LNCaP clone FGC (cell line): ENCODE data around the gene IL6ST.

Source experiments
- DNase-seq: peaks from one replicate; pipeline ENCODE4 v3.0.0-alpha.2; 2011; ENCODE audit warnings: low read depth
- H3K4me3 ChIP-seq: 2 replicates; pipeline ENCODE4 v1.5.1; 2011; ENCODE audit warnings: mild to moderate bottlenecking, low read depth, low read length, control low read depth
- TF ChIP-seq, protein P1 (sequence below): IDR thresholded peaks from 2 replicates; pipeline ENCODE4 v1.5.1; 2012; ENCODE audit warnings: mild to moderate bottlenecking; ENCODE audit not compliant: control insufficient read depth, insufficient read depth; ENCODE audit errors: extremely low read depth

Gene IL6ST

DNA sequence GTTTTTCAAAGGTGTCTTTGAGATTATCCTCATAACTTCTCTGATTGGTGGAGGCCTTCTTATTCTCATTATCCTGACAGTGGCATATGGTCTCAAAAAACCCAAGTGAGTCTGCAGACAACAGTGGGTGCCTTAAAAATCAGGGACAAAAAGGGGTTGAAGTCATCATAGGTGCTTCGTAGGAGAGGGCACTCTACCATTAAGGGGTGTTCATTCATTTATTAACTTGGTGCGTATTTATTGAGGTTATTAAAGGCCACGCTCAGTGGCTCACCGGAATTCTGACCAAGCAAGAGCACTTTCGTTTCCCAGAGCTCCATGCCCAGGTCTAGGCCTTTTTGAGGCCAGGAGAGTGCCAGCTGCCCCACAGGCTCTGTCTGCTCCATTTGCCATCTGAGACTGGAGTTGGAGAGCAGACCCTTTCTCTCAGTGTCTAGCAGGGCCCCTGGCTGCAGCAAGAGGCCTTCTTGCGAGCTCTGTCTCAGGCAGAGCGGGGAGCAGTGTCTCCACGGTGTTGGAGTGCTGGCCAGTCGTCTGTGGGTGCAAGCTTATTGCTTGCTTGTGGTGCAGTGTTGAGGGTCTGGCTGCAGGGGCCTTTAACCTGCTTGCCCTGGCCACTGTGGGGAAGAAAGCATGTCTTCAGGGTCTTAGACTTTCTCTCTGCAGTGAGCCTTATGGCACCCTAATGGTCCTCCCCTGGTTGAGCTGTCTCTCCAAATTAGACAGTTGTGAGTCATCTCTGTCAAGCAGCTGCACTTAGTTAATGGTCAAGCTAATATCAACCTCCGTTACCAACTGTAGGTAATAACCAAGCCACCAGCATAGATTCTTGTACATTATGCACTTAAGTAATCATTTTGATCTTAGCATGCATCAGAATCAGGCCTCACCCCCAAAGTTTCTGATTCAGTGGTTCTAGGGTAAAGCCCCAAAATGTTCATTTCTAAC is 81.0 kb downstream of the IL6ST start:
- no peak for DNase-seq
- TF ChIP-seq, protein P1, sequence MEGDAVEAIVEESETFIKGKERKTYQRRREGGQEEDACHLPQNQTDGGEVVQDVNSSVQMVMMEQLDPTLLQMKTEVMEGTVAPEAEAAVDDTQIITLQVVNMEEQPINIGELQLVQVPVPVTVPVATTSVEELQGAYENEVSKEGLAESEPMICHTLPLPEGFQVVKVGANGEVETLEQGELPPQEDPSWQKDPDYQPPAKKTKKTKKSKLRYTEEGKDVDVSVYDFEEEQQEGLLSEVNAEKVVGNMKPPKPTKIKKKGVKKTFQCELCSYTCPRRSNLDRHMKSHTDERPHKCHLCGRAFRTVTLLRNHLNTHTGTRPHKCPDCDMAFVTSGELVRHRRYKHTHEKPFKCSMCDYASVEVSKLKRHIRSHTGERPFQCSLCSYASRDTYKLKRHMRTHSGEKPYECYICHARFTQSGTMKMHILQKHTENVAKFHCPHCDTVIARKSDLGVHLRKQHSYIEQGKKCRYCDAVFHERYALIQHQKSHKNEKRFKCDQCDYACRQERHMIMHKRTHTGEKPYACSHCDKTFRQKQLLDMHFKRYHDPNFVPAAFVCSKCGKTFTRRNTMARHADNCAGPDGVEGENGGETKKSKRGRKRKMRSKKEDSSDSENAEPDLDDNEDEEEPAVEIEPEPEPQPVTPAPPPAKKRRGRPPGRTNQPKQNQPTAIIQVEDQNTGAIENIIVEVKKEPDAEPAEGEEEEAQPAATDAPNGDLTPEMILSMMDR, result no peak
- H3K4me3 ChIP-seq, result no peak overlapping the region

DNA sequence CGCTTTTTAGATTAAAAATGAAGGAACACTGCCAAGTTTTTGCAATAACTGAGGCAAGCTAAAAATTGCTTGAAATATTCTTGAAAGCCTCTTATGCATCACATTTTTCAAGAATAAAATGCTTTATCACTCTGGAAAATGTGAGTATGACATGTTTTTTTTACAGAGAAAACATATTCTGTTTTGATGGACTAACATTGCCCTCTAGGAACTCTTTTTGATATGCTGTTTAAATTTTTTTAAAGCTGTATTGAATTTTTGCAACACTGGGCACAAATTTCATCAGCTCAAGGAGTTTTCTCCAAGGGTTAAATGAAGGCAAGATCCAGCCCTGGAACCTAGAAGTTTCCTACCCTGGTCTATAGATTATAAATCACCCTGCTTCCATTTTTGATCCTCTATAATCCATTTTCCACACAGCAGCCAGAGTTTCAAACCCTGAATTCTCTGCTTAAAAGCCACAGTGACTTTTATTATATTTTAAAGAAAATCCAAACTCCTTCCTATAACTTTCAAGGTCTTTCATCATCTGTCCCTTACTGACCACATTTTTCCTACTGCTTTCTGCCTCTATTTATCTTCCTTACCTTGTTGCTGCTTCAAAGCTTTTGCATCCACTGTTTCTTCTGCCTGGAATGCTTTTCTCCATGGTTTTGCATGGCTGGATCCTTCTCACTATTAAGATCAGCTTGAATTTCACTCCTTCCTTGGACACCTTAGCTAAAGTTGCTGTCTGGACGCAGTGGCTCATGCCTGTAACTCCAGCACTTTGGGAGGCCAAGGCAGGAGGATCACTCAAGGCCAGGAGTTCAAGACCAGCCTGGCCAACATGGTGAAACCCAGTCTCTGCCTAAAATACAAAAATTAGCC is 82.7 kb downstream of the IL6ST start:
- H3K4me3 ChIP-seq, result no peak overlapping the region
- DNase-seq, result no peak
- TF ChIP-seq, protein P1, result 0 out of 2 replicates have a peak, but pooled peaks have one; percentile 13

DNA sequence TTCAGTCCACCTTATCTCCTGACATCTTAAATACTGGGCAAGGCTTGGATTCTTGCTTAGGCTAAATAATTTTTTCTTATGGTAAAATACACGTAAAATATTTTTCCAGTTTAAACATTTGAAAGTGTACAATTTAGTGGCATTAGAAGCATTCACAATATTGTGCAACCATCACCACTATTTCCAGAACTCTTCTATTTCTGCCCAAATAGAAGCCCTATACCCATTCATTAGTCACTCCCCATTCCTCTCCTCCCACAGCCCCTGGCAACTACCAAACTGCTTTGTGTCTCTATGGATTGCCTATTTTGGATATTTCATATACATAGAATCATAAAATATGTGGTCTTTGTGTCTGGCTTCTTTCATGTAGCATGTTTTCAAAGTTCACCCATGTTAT is 86.0 kb downstream of the IL6ST start:
- TF ChIP-seq, protein P1, result no peak
- no peak for DNase-seq
- H3K4me3 ChIP-seq, result no peak overlapping the region

DNA sequence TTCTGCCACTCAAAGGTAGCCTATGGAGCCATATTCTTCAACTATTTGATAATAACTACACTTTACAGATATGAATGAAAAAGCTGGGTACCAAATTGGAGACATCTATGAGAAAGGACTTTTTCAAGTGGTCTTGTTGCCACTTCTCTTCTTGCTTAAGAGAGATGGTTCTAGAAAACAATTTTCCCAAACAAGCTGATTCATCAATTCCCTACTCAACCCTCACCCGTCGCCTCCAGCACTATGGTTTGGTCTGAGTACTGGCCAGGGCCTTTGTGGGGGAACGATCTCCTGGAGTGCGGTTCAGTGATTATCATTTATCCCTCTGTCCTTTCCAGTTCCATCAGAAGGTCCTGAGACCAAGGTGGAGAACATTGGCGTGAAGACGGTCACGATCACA is 86.8 kb downstream of the IL6ST start:
- H3K4me3 ChIP-seq, result no peak overlapping the region
- DNase-seq, result no peak
- TF ChIP-seq, protein P1, result no peak

DNA sequence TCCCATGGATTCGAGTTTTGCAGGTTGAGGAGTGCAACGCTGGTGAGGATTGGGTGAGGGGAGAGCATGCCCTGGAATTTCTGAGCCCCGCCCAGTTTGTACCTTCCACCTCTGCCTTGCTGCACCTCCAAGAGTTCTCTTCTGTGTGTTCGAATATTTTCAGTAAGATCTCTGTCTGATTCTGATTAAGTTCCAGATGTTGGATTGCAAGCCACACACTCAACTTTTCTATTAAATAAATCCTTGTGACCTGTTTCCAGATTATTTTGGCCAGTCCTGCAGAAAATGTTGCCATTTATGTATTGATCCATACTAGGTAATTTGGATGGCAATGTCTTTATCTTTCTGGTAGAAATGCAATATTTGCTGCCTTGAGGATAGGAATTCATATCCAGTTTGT is 89.5 kb downstream of the IL6ST start:
- DNase-seq, result no peak
- TF ChIP-seq, protein P1, result no peak
- H3K4me3 ChIP-seq, result no peak overlapping the region

DNA sequence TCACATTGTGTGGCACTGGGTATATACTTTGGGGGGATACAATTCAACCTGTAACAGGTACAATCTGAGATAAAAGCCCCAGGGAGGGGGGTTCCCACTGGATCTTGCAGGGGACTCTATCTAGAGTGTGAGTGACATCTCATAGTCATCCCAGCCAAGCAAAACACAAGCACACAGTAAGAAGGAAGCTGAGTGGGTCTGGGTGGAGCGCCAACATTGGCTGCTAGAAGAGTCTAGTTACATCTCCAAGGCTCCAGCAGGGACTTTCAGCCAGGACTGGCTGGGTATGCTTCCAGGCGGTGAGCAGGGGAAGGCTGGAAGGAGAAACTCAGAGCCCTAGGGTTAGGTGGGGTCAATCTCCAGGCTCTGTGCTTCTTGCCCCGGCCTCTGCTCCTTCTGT is 90.6 kb downstream of the IL6ST start:
- no peak overlapping the region for H3K4me3 ChIP-seq
- DNase-seq, result no peak
- TF ChIP-seq, protein P1, result no peak
